Measurements from ENCODE around the gene TMEM151A.

Gene TMEM151A

DNA sequence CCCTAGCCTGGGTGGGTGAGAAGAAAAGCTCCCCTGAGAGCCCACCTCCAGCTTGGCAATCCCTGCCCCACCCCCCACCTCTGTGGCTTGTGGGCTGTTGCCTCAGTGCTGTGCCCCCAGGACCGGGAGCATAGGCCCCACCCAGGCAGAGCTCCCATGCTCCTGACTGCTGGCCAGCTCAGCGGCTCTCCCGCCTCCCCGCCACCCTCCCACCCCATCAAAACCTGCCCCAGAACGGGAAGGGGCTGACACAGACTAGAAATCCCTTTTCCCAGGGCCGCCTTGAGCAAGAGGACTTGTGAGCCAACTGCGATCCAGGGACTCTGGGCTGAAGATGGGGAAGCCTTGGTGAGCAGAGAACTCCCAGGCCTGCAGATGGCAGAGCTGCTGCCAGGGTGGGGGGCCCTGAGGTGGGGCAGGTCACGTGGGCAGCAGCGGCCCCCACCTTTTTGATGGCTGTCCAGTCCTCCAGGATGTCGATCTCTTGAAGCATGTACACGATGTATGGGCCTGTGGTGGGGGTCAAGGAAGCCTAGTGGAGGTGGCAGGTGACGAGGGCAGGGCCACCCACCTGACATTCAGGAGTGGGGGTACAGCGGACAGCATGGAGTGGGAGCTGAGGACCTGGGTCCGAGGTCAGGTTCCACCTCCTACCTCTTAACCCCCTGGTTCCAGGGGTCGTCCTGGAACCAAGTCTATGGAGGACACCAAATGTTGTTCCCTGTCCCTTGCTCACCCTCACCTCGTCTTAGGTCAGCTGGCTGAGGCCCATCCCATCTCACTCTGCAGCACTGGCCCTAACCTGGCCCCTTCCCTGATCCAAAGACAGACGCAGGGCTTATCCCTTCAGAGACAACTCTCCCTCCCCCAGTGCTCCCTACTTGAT is 46.8 kb downstream of the TMEM151A start:
- no peak for DNase-seq

DNA sequence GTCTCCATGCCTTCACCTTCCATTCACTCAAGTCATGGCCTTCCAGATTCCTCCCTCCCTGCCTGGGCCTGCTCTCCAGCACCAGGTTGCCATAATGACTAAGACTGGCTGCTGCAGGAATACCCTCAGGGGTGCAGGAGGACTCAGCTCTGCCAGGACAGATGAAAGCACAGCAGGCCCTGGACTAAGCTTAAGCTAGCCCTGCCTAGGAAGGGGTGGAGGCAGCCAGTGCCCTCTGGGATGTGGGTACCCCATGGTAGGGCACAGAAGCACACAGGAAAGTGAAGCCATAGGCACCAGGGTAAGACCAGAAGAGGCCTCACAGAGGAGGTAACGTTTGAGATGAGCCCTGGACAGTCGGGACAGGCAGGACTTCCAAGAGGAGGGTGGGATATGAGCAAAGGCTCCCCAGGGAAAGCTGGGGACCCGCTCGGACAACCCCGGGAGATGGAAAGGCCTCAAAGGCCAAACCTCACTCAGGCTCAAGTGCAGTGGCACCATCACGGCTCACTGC is 47.5 kb downstream of the TMEM151A start:
- no peak for DNase-seq

DNA sequence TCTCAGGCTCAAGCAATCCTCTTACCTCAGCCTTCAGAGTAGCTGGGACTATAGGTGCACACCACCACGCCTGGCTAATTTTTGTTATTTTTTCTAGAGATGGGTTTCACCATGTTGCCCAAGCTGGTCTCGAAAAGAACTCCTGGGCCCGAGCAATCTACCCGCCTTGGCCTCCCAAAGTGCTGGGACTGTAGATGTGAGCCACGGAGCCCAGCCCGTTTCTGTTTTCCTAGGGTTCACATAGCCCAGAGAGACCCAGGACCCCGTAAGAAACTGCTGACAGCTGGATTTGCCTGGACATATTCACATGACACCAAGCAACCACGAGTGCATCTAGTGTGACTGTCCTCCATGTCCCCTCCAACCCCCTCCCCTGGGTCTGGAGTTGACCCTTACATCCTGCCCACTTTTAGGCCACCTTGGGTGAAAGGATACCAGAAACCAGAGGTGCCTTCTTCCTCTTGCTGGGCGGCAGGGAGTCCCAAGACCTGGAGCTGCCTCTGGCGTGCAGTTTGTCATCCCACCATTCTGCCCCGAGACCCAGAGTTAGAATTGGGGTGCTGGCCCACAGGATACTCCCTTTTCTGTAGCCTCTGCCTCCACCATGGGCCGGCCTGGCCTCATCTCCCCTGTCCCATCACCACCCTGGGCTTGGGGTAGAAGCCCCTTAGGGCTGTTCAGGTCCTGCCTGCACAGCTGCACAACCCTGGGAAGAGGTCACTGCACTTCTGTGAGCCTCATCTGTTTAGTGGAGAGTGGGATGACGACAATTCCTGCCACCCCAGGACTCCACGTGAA is 48.2 kb downstream of the TMEM151A start:
- no peak for DNase-seq

DNA sequence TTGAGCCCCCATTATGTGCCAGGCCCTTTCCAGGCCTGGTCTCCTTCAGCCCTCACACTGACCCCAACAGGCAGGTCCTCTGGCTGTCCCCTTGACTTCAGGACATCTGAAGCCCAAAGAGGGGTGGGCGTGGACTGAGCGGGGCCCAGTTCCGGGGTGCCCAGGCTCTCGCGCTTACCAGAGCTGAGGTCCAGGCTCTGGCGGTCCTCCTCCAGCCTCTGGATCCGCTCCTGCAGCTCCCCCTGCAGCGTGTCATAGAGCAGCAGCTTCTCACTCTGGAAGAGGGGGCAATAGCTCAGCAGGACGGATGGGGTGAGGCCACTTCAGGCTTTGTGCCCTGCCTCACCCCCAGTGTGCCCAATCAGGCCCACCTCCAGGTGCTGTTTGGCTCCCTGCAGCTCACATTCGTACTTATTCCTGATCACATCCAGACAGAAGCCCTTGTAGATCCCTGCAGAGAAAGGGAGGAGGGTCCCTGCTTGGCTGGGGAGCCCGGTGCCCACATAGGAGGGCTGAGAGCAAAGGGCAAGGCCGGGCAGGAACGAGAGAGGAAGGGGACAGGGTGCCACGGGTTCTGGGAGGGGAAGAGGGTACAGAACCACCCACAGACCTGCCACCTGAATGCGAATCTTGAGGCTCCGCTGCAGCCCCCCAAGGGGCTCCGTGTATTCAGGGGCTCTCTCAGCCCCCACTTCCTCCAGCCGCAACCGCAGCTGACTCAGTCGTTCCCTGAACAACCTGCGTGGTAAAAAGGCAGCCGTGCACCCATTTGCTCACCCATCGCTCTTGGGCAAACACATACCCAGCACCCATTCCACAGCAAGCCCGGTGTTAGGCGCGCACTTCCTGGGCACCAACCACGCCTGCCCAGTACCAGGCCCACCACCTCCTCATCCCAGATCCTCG is 49.2 kb downstream of the TMEM151A start:
- no peak for DNase-seq

DNA sequence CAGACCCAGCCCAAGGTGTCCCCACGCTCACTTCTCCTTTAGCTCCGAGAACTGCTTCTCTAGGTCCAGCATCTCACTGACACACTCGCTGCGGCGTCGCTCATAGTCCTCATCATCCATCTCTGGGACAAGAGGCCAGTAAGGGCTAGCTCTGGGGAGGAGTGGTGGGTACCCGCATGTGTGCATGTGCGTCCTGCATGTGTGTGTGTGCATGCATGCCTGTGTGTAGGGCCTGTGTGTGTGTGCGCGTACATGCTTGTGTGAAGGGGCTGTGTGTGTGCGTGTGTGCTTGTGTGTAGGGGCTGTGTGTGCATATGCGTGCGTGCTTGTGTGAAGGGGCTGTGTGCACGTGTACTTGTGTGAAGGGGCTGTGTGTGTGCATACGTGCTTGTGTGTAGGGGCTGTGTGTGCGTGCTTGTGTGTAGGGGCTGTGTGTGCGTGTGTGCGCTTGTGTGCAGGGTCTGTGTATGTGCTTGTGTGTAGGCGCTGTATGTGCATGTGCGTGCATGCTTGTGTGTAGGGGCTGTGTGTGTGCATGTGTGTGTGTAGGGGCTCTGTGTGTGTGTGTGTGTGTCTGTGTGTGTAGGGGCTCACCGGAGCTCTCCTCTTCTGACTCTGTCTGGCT is 49.9 kb downstream of the TMEM151A start:
- DNase-seq = no peak

DNA sequence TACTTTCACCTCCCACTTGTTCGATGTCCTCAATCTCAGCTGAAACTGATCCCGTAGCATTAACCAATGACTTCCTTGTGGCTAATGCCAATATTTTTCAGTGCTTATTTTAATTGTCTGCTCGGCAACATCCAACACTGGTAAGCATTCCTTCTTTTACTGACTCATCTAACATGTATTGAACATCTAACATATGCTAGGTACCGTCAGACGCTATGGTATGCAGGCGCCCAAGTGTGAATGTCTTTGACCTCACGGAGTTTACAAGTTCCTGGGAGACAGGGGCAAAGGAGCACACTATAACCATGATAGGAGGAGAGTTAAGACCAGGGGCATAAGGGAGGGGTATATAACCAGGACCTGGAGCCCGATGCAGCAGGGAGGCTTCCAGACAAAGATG is 51.5 kb downstream of the TMEM151A start:
- DNase-seq = no peak

DNA sequence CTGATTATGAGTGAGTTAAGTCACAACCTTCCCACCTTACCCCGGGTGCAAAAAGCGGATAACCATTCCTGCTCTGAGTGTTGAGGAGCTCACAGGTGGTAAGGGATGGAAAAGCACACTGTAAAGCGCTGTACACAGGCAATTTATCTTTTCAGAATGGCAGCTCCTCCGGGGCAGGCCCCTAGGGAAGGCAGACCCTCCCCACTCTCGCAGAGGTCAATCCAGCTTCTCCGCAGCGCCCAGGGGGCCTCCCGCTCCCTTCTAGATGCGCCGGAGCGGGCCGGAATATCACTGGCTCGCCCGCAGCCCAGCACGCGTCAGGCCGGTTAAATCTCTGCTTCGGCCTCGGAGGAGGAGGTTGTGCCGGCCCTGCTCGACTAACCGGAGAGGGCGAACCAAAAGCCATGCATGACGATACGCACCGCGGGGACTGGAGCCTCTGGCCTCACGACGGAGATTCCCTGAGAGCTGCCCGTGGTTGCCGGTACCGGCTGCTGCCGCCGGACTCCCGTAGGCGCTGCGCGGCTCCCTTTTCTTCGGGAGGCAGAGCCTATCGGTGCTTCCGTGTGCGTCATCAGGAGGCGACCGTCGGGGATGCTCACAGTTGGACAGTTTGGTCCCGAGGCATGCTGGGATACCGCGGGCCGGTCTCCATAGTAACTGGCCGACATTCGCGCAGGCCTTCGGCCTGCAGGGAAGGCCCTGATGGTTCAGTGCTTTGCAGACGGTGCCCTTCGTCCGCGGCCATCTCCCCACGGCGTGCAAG is 53.0 kb downstream of the TMEM151A start, which contains the start of gene BRMS1:
Gene BRMS1, minus strand, starts transcription at position 555 of the 766 bp plus-strand sequence. CDS start 2,870 bp downstream, outside the sequence.
- DNase-seq = peak; percentile 88

DNA sequence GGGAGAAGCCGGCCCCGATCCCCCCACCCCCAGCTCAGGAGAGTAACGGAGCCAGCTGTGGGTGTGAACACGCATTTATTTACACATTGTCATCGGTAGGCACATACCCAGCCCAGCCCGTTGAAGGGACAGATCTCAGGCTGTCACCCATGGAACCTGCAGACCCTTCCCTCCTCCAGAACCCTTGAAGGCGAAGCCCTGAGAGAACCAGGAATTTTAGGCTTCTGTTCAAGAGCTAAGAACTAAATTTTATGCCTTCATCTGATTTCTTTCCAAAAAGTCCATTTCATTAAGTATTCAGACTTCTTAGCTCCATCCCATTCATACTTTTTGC is 53.6 kb downstream of the TMEM151A start:
- no peak for DNase-seq

Measured in GDM1 (cell line).